ENCODE data around the gene ARL8A. TPM values are rescaled to one million over a fixed set of nuclear protein-coding genes. Genes with fewer than 3 reads are reported as not detected.
"Not testable (repeated sequence)": the region's sequence is repeated elsewhere in the genome, so short reads cannot be mapped to it uniquely, and the experiment has no call there.

ARL8A gene
- polyA plus RNA-seq, 1 donor (not counting 4 experiments of a cell fraction or from before 2014, with no cell fraction given), result 58.6 TPM

GRCh38 chr1:202182040-202182877 is 37.7 kb upstream of the ARL8A start:
- Histone ChIP-seq H3K4me3 (ENCODE audit: control insufficient read depth in 2 of 3, extremely low read depth in 1 of 3, insufficient read depth in 2 of 3, low read depth in 1 of 3, low read length in 3 of 3) (no peak overlapping the region), H3K4me1 (ENCODE audit: control insufficient read depth, extremely low read depth, insufficient read depth, low read length) (no peaks in the 10 kb centered on the region), H3K9me3 (ENCODE audit: control insufficient read depth, low read depth, low read length) (no peaks in the 10 kb centered on the region), H3K27ac (ENCODE audit: control insufficient read depth, insufficient read depth, low read length) (no peak overlapping the region), H3K79me2 (ENCODE audit: control insufficient read depth, insufficient read depth, low read length) (no peaks in the 10 kb centered on the region), H3K9me1 (ENCODE audit: control insufficient read depth, extremely low read depth, insufficient read depth, low read length) (no peaks in the 10 kb centered on the region), H3K4me2 (ENCODE audit: control insufficient read depth, extremely low read depth, insufficient read depth, low read depth, low read length) (no peak overlapping the region), H4K20me1 (ENCODE audit: control insufficient read depth, extremely low read depth, insufficient read depth, low read length) (no peaks in the 10 kb centered on the region), H3K9ac (ENCODE audit: control insufficient read depth, extremely low read depth, insufficient read depth, low read length) (no peak overlapping the region), H2AFZ (ENCODE audit: control insufficient read depth, low read length) (no peak overlapping the region), H3K36me3 (ENCODE audit: control insufficient read depth in 2 of 2, extremely low read depth in 1 of 2, insufficient read depth in 2 of 2, low read length in 2 of 2) (no peaks in the 10 kb centered on the region), H3K27me3 (ENCODE audit: control insufficient read depth, extremely low read depth, insufficient read depth, low read length) (peaks cover 38% of the 10 kb centered on the region)
- dilution Hi-C loops (cut with MboI; ENCODE audit: extremely low pct_ligation_motif_present, low sequenced_read_pairs), result no loop called here
- no peak for TF ChIP-seq CTCF (optimal IDR thresholded peaks at IDR 0.05 in 1 of 3, IDR thresholded peaks at IDR 0.05 in 1 of 3, conservative IDR thresholded peaks at IDR 0.05 in 1 of 3; ENCODE audit: extremely low read depth in 1 of 3, insufficient read depth in 2 of 3, low read length in 3 of 3)
- TF ChIP-seq EZH2 (IDR thresholded peaks at IDR 0.05; ENCODE audit: low read length), result no peak
- DNase-seq (ENCODE audit: low read depth, low spot score) (no peak), FAIRE-seq (no peak)

- Histone ChIP-seq H4K20me1 (ENCODE audit: control insufficient read depth, extremely low read depth, insufficient read depth, low read length) (no peaks in the 10 kb centered on the region), H3K4me3 (ENCODE audit: control insufficient read depth in 2 of 3, extremely low read depth in 1 of 3, insufficient read depth in 2 of 3, low read depth in 1 of 3, low read length in 3 of 3) (no peak overlapping the region), H3K4me2 (ENCODE audit: control insufficient read depth, extremely low read depth, insufficient read depth, low read depth, low read length) (no peak overlapping the region), H3K27me3 (ENCODE audit: control insufficient read depth, extremely low read depth, insufficient read depth, low read length) (peaks cover 31% of the 10 kb centered on the region), H3K9ac (ENCODE audit: control insufficient read depth, extremely low read depth, insufficient read depth, low read length) (no peak overlapping the region), H3K9me1 (ENCODE audit: control insufficient read depth, extremely low read depth, insufficient read depth, low read length) (no peaks in the 10 kb centered on the region), H3K9me3 (ENCODE audit: control insufficient read depth, low read depth, low read length) (no peaks in the 10 kb centered on the region), H3K4me1 (ENCODE audit: control insufficient read depth, extremely low read depth, insufficient read depth, low read length) (no peaks in the 10 kb centered on the region), H3K27ac (ENCODE audit: control insufficient read depth, insufficient read depth, low read length) (no peak overlapping the region), H3K79me2 (ENCODE audit: control insufficient read depth, insufficient read depth, low read length) (no peaks in the 10 kb centered on the region), H3K36me3 (ENCODE audit: control insufficient read depth in 2 of 2, extremely low read depth in 1 of 2, insufficient read depth in 2 of 2, low read length in 2 of 2) (no peaks in the 10 kb centered on the region), H2AFZ (ENCODE audit: control insufficient read depth, low read length) (no peak overlapping the region)
- no peak for DNase-seq (ENCODE audit: low read depth, low spot score)
- FAIRE-seq, result no peak
- TF ChIP-seq EZH2 (IDR thresholded peaks at IDR 0.05; ENCODE audit: low read length), result no peak
- no peak for TF ChIP-seq CTCF (optimal IDR thresholded peaks at IDR 0.05 in 1 of 3, IDR thresholded peaks at IDR 0.05 in 1 of 3, conservative IDR thresholded peaks at IDR 0.05 in 1 of 3; ENCODE audit: extremely low read depth in 1 of 3, insufficient read depth in 2 of 3, low read length in 3 of 3)
- dilution Hi-C loops (cut with MboI; ENCODE audit: extremely low pct_ligation_motif_present, low sequenced_read_pairs), result no loop called here
These were observed 37.0 kb upstream of the ARL8A start for GRCh38 chr1:202181586-202181985.

- H3K9me3 ChIP-seq (ENCODE audit: control insufficient read depth, low read depth, low read length); dilution Hi-C loops (cut with MboI; ENCODE audit: extremely low pct_ligation_motif_present, low sequenced_read_pairs); H4K20me1 ChIP-seq (ENCODE audit: control insufficient read depth, extremely low read depth, insufficient read depth, low read length); H3K9ac ChIP-seq (ENCODE audit: control insufficient read depth, extremely low read depth, insufficient read depth, low read length); H2AFZ ChIP-seq (ENCODE audit: control insufficient read depth, low read length); H3K27ac ChIP-seq (ENCODE audit: control insufficient read depth, insufficient read depth, low read length); H3K9me1 ChIP-seq (ENCODE audit: control insufficient read depth, extremely low read depth, insufficient read depth, low read length); H3K4me2 ChIP-seq (ENCODE audit: control insufficient read depth, extremely low read depth, insufficient read depth, low read depth, low read length); FAIRE-seq; H3K4me3 ChIP-seq (ENCODE audit: control insufficient read depth in 2 of 3, extremely low read depth in 1 of 3, insufficient read depth in 2 of 3, low read depth in 1 of 3, low read length in 3 of 3); H3K4me1 ChIP-seq (ENCODE audit: control insufficient read depth, extremely low read depth, insufficient read depth, low read length); H3K36me3 ChIP-seq (ENCODE audit: control insufficient read depth in 2 of 2, extremely low read depth in 1 of 2, insufficient read depth in 2 of 2, low read length in 2 of 2); H3K79me2 ChIP-seq (ENCODE audit: control insufficient read depth, insufficient read depth, low read length); DNase-seq (ENCODE audit: low read depth, low spot score): not testable (repeated sequence)
- peaks cover 24% of the 10 kb centered on the region for H3K27me3 ChIP-seq (ENCODE audit: control insufficient read depth, extremely low read depth, insufficient read depth, low read length)
These were observed 36.2 kb upstream of the ARL8A start for GRCh38 chr1:202180751-202181139.
